Fibroblast of the aortic adventitia (primary cell): ENCODE data around the gene RGS6. TPM values are rescaled to one million over a fixed set of nuclear protein-coding genes. Genes with fewer than 3 reads are reported as not detected.

ENCODE experiments used
- DNase-seq: peaks from one replicate; pipeline ENCODE4 v3.0.0-alpha.2; 2010; ENCODE audit warnings: low read depth
- H3K4me3 ChIP-seq: 2 replicates; pipeline ENCODE4 v1.5.1; 2011; ENCODE audit warnings: low read depth, mild to moderate bottlenecking, control low read depth, low read length, moderate library complexity
- CTCF ChIP-seq: IDR thresholded peaks from 2 replicates; pipeline ENCODE4 v1.5.1; 2011; ENCODE audit warnings: mild to moderate bottlenecking, low read length, control low read depth, inconsistent platforms; ENCODE audit not compliant: insufficient read depth
- total RNA-seq: library from RNA; depleted of rRNA; stranded (reverse); fragments of >200 nt; gene quantifications from 2 replicates; pipeline ENCODE4 v1.2.3, GENCODE V29; 2012; ENCODE audit warnings: low replicate concordance

Gene RGS6
- total RNA-seq, 1 donor = not detected

DNA sequence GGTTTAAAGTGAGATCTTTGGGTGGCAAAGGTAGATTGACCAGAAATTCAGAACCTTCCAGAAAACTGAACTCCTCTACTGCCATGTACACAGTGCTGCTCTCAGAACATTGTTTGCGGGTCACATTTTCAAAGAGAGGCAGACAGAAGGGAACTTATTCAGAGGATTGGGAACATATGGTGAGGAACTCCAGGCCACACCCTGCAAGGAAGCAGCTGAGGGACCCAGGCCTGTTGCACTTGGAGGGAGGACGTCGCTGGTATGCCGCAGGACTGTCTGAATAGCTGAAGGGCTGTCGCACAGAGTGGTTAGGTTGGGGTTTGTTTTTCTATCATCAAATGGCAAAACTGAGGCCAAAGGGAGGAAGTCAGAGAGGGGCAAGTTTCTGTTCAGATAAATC lies 520.5 kb downstream of the RGS6 start:
- TF ChIP-seq CTCF = no peak
- DNase-seq = no peak
- no peak overlapping the region for H3K4me3 ChIP-seq

- TF ChIP-seq CTCF = no peak
- H3K4me3 ChIP-seq = no peak overlapping the region
- no peak for DNase-seq
These were observed 522.3 kb downstream of the RGS6 start for GRCh38 chr14:72454388-72455160.

DNA sequence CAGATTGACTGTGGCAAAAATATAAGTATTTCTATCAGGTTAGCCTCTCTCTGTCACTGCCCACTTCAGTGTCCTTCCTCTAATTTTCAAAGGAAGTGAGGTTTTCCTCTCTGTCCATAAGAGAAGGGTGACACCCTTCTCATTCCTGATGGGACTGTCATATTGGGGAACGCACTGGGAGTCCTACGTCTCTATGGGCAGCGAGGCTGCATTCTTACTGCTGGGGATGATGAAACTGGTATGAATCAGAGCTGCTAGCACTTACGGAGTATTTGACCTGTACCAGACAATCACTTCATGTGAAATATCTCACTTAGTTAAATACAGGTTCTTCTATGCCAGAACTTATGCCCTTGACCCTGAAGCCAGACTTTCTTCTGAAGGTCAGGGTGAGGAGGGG lies 525.4 kb downstream of the RGS6 start:
- no peak for TF ChIP-seq CTCF
- H3K4me3 ChIP-seq = no peak overlapping the region
- DNase-seq = peak; percentile 32

- no peak for DNase-seq
- H3K4me3 ChIP-seq = no peak overlapping the region
- no peak for TF ChIP-seq CTCF
These were observed 529.8 kb downstream of the RGS6 start for GRCh38 chr14:72462056-72462455.

DNA sequence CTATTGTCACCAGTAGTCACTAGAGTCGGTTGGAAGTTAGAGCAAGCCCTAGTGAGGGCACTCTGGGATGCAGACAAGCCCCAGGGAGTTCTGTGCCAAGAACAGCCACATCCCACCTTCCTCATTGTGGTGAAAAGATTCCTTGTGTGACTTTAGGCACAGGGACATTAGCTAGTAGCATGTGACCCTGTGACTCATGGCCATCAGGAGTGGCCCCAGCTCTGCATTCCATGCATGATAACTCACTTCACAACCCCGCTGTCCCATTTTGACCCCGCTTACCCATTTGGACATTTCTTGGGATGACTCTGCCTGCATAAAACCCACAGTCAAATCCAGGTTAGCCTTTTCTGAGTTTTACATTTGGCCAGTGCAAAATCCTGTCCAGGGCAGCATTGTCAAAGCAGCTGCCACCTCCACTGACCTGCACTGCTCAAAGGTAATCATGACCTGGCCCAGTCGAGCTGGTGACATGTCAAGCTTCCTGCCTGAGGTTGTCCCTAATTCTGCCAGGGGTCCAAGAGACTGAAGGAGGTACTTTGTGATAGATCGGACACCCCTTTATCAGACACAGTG lies 531.1 kb downstream of the RGS6 start:
- H3K4me3 ChIP-seq = no peak overlapping the region
- no peak for DNase-seq
- TF ChIP-seq CTCF = no peak

- DNase-seq = no peak
- no peak overlapping the region for H3K4me3 ChIP-seq
- no peak for TF ChIP-seq CTCF
These were observed 532.0 kb downstream of the RGS6 start for GRCh38 chr14:72464226-72464625.
